ENCODE measurements around the gene TRPM4. TPM values are rescaled to one million over a fixed set of nuclear protein-coding genes. Genes with fewer than 3 reads are reported as not detected.

Gene TRPM4
- total and polyA plus RNA-seq, 2 of the 13 experiments (the other 11 are each of a cell fraction or from before 2014, with no cell fraction given): 1.9 to 4.3 TPM

- Histone ChIP-seq H2AFZ (ENCODE audit: low read length) (no peak overlapping the region), H3K9ac (ENCODE audit: insufficient read depth, low read depth, low read length) (no peak overlapping the region), H3K36me3 (replicated peaks in 1 of 2; ENCODE audit: control insufficient read depth in 1 of 2, insufficient read depth in 2 of 2, low read length in 2 of 2) (no peaks in the 10 kb centered on the region), H3K27me3 (ENCODE audit: control insufficient read depth in 1 of 2, insufficient read depth in 2 of 2, low read length in 2 of 2) (no peaks in the 10 kb centered on the region; a peak in 1 of 5 replicates), H3K4me3 (replicated peaks in 1 of 3; ENCODE audit: insufficient read depth in 1 of 3, low read depth in 2 of 3, low read length in 3 of 3) (no peak overlapping the region), H3K27ac (ENCODE audit: extremely low read length, insufficient read depth, low read length) (no peak overlapping the region), H3K4me1 (ENCODE audit: insufficient read depth, low read length) (peaks cover 3% of the 10 kb centered on the region), H3K79me2 (ENCODE audit: insufficient read depth, low read length) (no peaks in the 10 kb centered on the region), H4K20me1 (ENCODE audit: insufficient read depth, low read length) (no peaks in the 10 kb centered on the region), H3K4me2 (ENCODE audit: low read depth, low read length) (no peak overlapping the region), H3K9me3 (ENCODE audit: low read length) (no peaks in the 10 kb centered on the region)
- in situ Hi-C loops (cut with HindIII; ENCODE audit: extremely low pct_ligation_motif_present, low pct_unique_long_range_greater_than_20kb) (loop anchor here (5.0 to 10.0 kb wide), 2 partner anchors 39 to 102 kb away; partner anchors contain the start of genes HRC and TRPM4), intact Hi-C loops (cut with micrococcal nuclease; ENCODE audit: unreplicated experiment) (loop anchor here (5.0 kb wide), 1 partner anchor 69 kb away; no protein-coding TSS in a partner anchor)
- ATAC-seq (no peak), FAIRE-seq (no peak), DNase-seq (ENCODE audit: low spot score) (no peak)
- WGBS (ENCODE audit: low lambda C conversion rate): 88% methylated on average over 29 of the region's 40 CpGs
- ChIA-PET POLR2A (no interaction called here), CTCF (ENCODE audit: low intra/inter-chr PET ratio, low total read pairs) (no interaction called here)
- BruUV-seq (replicated peaks): no TSS peak
- TF ChIP-seq, protein P1, sequence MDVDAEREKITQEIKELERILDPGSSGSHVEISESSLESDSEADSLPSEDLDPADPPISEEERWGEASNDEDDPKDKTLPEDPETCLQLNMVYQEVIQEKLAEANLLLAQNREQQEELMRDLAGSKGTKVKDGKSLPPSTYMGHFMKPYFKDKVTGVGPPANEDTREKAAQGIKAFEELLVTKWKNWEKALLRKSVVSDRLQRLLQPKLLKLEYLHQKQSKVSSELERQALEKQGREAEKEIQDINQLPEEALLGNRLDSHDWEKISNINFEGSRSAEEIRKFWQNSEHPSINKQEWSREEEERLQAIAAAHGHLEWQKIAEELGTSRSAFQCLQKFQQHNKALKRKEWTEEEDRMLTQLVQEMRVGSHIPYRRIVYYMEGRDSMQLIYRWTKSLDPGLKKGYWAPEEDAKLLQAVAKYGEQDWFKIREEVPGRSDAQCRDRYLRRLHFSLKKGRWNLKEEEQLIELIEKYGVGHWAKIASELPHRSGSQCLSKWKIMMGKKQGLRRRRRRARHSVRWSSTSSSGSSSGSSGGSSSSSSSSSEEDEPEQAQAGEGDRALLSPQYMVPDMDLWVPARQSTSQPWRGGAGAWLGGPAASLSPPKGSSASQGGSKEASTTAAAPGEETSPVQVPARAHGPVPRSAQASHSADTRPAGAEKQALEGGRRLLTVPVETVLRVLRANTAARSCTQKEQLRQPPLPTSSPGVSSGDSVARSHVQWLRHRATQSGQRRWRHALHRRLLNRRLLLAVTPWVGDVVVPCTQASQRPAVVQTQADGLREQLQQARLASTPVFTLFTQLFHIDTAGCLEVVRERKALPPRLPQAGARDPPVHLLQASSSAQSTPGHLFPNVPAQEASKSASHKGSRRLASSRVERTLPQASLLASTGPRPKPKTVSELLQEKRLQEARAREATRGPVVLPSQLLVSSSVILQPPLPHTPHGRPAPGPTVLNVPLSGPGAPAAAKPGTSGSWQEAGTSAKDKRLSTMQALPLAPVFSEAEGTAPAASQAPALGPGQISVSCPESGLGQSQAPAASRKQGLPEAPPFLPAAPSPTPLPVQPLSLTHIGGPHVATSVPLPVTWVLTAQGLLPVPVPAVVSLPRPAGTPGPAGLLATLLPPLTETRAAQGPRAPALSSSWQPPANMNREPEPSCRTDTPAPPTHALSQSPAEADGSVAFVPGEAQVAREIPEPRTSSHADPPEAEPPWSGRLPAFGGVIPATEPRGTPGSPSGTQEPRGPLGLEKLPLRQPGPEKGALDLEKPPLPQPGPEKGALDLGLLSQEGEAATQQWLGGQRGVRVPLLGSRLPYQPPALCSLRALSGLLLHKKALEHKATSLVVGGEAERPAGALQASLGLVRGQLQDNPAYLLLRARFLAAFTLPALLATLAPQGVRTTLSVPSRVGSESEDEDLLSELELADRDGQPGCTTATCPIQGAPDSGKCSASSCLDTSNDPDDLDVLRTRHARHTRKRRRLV (CRISPR knock-in tag; IDR thresholded peaks at IDR 0.05): no peak
- TF ChIP-seq, protein P2, sequence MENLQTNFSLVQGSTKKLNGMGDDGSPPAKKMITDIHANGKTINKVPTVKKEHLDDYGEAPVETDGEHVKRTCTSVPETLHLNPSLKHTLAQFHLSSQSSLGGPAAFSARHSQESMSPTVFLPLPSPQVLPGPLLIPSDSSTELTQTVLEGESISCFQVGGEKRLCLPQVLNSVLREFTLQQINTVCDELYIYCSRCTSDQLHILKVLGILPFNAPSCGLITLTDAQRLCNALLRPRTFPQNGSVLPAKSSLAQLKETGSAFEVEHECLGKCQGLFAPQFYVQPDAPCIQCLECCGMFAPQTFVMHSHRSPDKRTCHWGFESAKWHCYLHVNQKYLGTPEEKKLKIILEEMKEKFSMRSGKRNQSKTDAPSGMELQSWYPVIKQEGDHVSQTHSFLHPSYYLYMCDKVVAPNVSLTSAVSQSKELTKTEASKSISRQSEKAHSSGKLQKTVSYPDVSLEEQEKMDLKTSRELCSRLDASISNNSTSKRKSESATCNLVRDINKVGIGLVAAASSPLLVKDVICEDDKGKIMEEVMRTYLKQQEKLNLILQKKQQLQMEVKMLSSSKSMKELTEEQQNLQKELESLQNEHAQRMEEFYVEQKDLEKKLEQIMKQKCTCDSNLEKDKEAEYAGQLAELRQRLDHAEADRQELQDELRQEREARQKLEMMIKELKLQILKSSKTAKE (CRISPR knock-in tag; IDR thresholded peaks at IDR 0.05; ENCODE audit: borderline replicate concordance): no peak
- no peak for TF ChIP-seq ZNF263 (CRISPR knock-in tag; IDR thresholded peaks at IDR 0.05)
- TF ChIP-seq ZBTB7A (CRISPR knock-in tag; IDR thresholded peaks at IDR 0.05): no peak
- TF ChIP-seq ARNT (IDR thresholded peaks at IDR 0.05): no peak
- no peak for TF ChIP-seq ATF7 (IDR thresholded peaks at IDR 0.05)
- no peak for TF ChIP-seq ATF7 (CRISPR knock-in tag; IDR thresholded peaks at IDR 0.05)
- TF ChIP-seq ZGPAT (CRISPR knock-in tag; IDR thresholded peaks at IDR 0.05): no peak
- TF ChIP-seq, protein P3, sequence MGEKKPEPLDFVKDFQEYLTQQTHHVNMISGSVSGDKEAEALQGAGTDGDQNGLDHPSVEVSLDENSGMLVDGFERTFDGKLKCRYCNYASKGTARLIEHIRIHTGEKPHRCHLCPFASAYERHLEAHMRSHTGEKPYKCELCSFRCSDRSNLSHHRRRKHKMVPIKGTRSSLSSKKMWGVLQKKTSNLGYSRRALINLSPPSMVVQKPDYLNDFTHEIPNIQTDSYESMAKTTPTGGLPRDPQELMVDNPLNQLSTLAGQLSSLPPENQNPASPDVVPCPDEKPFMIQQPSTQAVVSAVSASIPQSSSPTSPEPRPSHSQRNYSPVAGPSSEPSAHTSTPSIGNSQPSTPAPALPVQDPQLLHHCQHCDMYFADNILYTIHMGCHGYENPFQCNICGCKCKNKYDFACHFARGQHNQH (CRISPR knock-in tag; IDR thresholded peaks at IDR 0.05): no peak
- no peak for TF ChIP-seq NR2F6 (IDR thresholded peaks at IDR 0.05)
- TF ChIP-seq NR2F6 (CRISPR knock-in tag; IDR thresholded peaks at IDR 0.05): no peak
- TF ChIP-seq GPBP1L1 (CRISPR knock-in tag; IDR thresholded peaks at IDR 0.05): no peak
- no peak for TF ChIP-seq ZNF230 (CRISPR knock-in tag; IDR thresholded peaks at IDR 0.05)
- no peak for TF ChIP-seq SMAD9 (CRISPR knock-in tag; IDR thresholded peaks at IDR 0.05)
These were observed 39.1 kb downstream of the TRPM4 start for GRCh38 chr19:49196527-49197240.

Measured in HepG2 (cell line).